Liver (tissue), 9 donors: Measurements from ENCODE around the gene FSTL1. TPM values are rescaled to one million over a fixed set of nuclear protein-coding genes. Genes with fewer than 3 reads are reported as not detected.

Experiments used
- DNase-seq: peaks from one replicate; pipeline ENCODE4 v3.0.0-alpha.2; 2017; ENCODE audit warnings: low spot score
- H3K27ac ChIP-seq, 2 donors: one replicate each; pipeline ENCODE4 v1.7.0; 2013; ENCODE audit warnings: inconsistent platforms in 2 of 2, low read length in 2 of 2, control low read depth in 1 of 2, low read depth in 1 of 2, mild to moderate bottlenecking in 1 of 2
- H3K27me3 ChIP-seq, 4 donors: one replicate each; pipeline versions ENCODE4 v1.6.1 to v1.7.0; 2013; ENCODE audit warnings: low read length in 3 of 4, inconsistent platforms in 1 of 4, mild to moderate bottlenecking in 1 of 4, moderate library complexity in 1 of 4; ENCODE audit not compliant: control insufficient read depth in 4 of 4, insufficient read depth in 4 of 4
- H3K36me3 ChIP-seq, 4 donors: one replicate each; pipeline versions ENCODE4 v1.6.1 to v1.7.0; 2013; ENCODE audit warnings: low read length in 3 of 4, mild to moderate bottlenecking in 3 of 4, low read depth in 1 of 4, moderate library complexity in 1 of 4; ENCODE audit not compliant: control insufficient read depth in 4 of 4, insufficient read depth in 3 of 4
- H3K4me1 ChIP-seq, 4 donors: one replicate each; pipeline versions ENCODE4 v1.6.1 to v1.7.0; 2013; ENCODE audit warnings: low read length in 3 of 4, mild to moderate bottlenecking in 3 of 4, moderate library complexity in 1 of 4; ENCODE audit not compliant: control insufficient read depth in 4 of 4, insufficient read depth in 4 of 4
- H3K4me3 ChIP-seq, 3 donors: one replicate each; pipeline versions ENCODE4 v1.6.1 to v1.7.0; 2013; ENCODE audit warnings: low read length in 3 of 3, control low read depth in 1 of 3, low read depth in 1 of 3, mild to moderate bottlenecking in 1 of 3
- H3K9ac ChIP-seq, 2 donors: one replicate each; pipeline ENCODE4 v1.7.0; 2013; ENCODE audit warnings: low read length in 2 of 2, mild to moderate bottlenecking in 2 of 2, moderate library complexity in 2 of 2, control low read depth in 1 of 2, low read depth in 1 of 2
- H3K9me3 ChIP-seq, 4 donors: one replicate each; pipeline versions ENCODE4 v1.6.1 to v1.7.0; 2013; ENCODE audit warnings: low read length in 3 of 4; ENCODE audit not compliant: control insufficient read depth in 4 of 4
- EGR1 ChIP-seq, 2 donors: IDR thresholded peaks; 2 replicates each; pipeline ENCODE4 v1.6.1; 2016 to 2018; ENCODE audit warnings: antibody characterized with exemption in 2 of 2, low read depth in 2 of 2
- FOXA1 ChIP-seq: IDR thresholded peaks from 2 replicates; pipeline ENCODE4 v1.6.1; 2016; ENCODE audit warnings: antibody characterized with exemption
- FOXA2 ChIP-seq: IDR thresholded peaks from 2 replicates; pipeline ENCODE4 v1.6.1; 2016; ENCODE audit warnings: antibody characterized with exemption
- GABPA ChIP-seq, 2 donors: IDR thresholded peaks in 1 of 2; conservative IDR thresholded peaks in 1 of 2; 2 replicates each; pipeline ENCODE4 v1.6.1; 2016; ENCODE audit warnings: antibody characterized with exemption in 2 of 2, mild to moderate bottlenecking in 1 of 2, moderate library complexity in 1 of 2
- HNF4A ChIP-seq, 2 donors: conservative IDR thresholded peaks; 2 replicates each; pipeline ENCODE4 v1.6.1; 2016; ENCODE audit warnings: antibody characterized with exemption in 2 of 2, mild to moderate bottlenecking in 2 of 2
- HNF4G ChIP-seq: IDR thresholded peaks from 2 replicates; pipeline ENCODE4 v1.6.1; 2016; ENCODE audit warnings: antibody characterized with exemption
- JUND ChIP-seq, 2 donors: IDR thresholded peaks; 2 replicates each; pipeline ENCODE4 v1.6.1; 2016; ENCODE audit warnings: antibody characterized with exemption in 2 of 2
- MAX ChIP-seq: IDR thresholded peaks from 2 replicates; pipeline ENCODE4 v1.6.1; 2016; ENCODE audit warnings: antibody characterized with exemption
- RAD21 ChIP-seq, 2 donors: IDR thresholded peaks; 2 replicates each; pipeline ENCODE4 v1.6.1; 2016; ENCODE audit warnings: antibody characterized with exemption in 2 of 2, mild to moderate bottlenecking in 2 of 2
- REST ChIP-seq: IDR thresholded peaks from 2 replicates; pipeline ENCODE4 v1.6.1; 2016; ENCODE audit warnings: antibody characterized with exemption, mild to moderate bottlenecking
- RXRA ChIP-seq, 2 donors: IDR thresholded peaks; 2 replicates each; pipeline ENCODE4 v1.6.1; 2017 to 2018; ENCODE audit warnings: antibody characterized with exemption in 2 of 2, mild to moderate bottlenecking in 1 of 2
- SP1 ChIP-seq: IDR thresholded peaks from 2 replicates; pipeline ENCODE4 v1.6.1; 2018; ENCODE audit warnings: antibody characterized with exemption, mild to moderate bottlenecking
- TAF1 ChIP-seq: conservative IDR thresholded peaks from 2 replicates; pipeline ENCODE4 v1.6.1; 2016; ENCODE audit warnings: antibody characterized with exemption, mild to moderate bottlenecking
- YY1 ChIP-seq: IDR thresholded peaks from 2 replicates; pipeline ENCODE4 v1.6.1; 2016; ENCODE audit warnings: antibody characterized with exemption, mild to moderate bottlenecking
- WGBS: extraction: QIAGEN DNeasy Blood & Tissue Kit; methylation state at CpG from one replicate; pipeline ENCODE4 v1.1.7; 2013; 5-methylcytosine and 5-hydroxymethylcytosine counted together
- polyA plus RNA-seq, 2 donors: library from polyadenylated mRNA; stranded (reverse) in 1 of 2; unstranded in 1 of 2; fragments of 200-250 nt in 1 of 2; fragments of >200 nt in 1 of 2; fragmentation: Nextera tagmentation in 1 of 2; extraction: Ambion mirVana in 1 of 2; gene quantifications; one replicate each; pipeline versions ENCODE4 v1.2.1 to v1.2.3, GENCODE V29; 2013 to 2015
- total RNA-seq, 2 donors: library from RNA; depleted of rRNA; stranded (reverse); fragments of >200 nt; gene quantifications; one replicate each; pipeline ENCODE4 v1.2.3, GENCODE V29; 2014
- TF ChIP-seq, protein P1 (sequence below): fragments of 150-350 bp; IDR thresholded peaks from 2 replicates; pipeline ENCODE4 v1.5.1; 2017; ENCODE audit warnings: improper control_type of control experiment, low read depth, low read length; ENCODE audit not compliant: missing input control
- donor health status: healthy.
- donor health status: healthy.
- donor health status: healthy.
- donor health status: healthy.
- donor health status: healthy.

FSTL1 gene
- total and polyA plus RNA-seq, 4 donors = 9.6 to 67.5 (median 24.6) TPM

- Histone ChIP-seq H3K4me3 (no peak overlapping the region), H3K27ac (no peak overlapping the region), H3K36me3 (no peaks in the 10 kb centered on the region), H3K9ac (no peak overlapping the region), H3K27me3 (no peaks in the 10 kb centered on the region), H3K9me3 (peaks cover 0 to 3% (median under 1%) of the 10 kb centered on the region in 4 donors), H3K4me1 (peaks cover 4 to 9% (median 8%) of the 10 kb centered on the region in 4 donors)
- 74% methylated on average over 1 of the region's 1 CpG for WGBS
- DNase-seq = no peak
- no peak for TF ChIP-seq FOXA1
- no peak for TF ChIP-seq HNF4A (conservative IDR thresholded peaks at IDR 0.05)
- TF ChIP-seq HNF4G = no peak
- no peak for TF ChIP-seq EGR1 (IDR thresholded peaks at IDR 0.05; ENCODE audit: low read depth in 2 of 2)
- no peak for TF ChIP-seq JUND (IDR thresholded peaks at IDR 0.05)
- TF ChIP-seq RXRA (IDR thresholded peaks at IDR 0.05) = no peak
- TF ChIP-seq MAX = no peak
- no peak for TF ChIP-seq GABPA (IDR thresholded peaks at IDR 0.05 in 1 of 2, conservative IDR thresholded peaks at IDR 0.05 in 1 of 2)
- TF ChIP-seq REST = no peak
- TF ChIP-seq, protein P1, sequence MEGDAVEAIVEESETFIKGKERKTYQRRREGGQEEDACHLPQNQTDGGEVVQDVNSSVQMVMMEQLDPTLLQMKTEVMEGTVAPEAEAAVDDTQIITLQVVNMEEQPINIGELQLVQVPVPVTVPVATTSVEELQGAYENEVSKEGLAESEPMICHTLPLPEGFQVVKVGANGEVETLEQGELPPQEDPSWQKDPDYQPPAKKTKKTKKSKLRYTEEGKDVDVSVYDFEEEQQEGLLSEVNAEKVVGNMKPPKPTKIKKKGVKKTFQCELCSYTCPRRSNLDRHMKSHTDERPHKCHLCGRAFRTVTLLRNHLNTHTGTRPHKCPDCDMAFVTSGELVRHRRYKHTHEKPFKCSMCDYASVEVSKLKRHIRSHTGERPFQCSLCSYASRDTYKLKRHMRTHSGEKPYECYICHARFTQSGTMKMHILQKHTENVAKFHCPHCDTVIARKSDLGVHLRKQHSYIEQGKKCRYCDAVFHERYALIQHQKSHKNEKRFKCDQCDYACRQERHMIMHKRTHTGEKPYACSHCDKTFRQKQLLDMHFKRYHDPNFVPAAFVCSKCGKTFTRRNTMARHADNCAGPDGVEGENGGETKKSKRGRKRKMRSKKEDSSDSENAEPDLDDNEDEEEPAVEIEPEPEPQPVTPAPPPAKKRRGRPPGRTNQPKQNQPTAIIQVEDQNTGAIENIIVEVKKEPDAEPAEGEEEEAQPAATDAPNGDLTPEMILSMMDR = no peak
- no peak for TF ChIP-seq SP1
- no peak for TF ChIP-seq FOXA2
- no peak for TF ChIP-seq YY1
- TF ChIP-seq RAD21 (IDR thresholded peaks at IDR 0.05) = no peak
- TF ChIP-seq TAF1 = no peak
Measured at GRCh38 chr3:120344349-120344748, 106.4 kb downstream of the FSTL1 start.

Other genes starting within 250 kb of the FSTL1 start
- gene GPR156, start 165.8 kb downstream of the FSTL1 start, total RNA-seq = under 1 TPM; 0.09 to 0.17 TPM
- gene GPR156, start 165.8 kb downstream of the FSTL1 start, polyA plus RNA-seq = under 1 TPM in 1 of 2 donors, not detected in 1; 0.02 TPM
- gene LRRC58, start 101.6 kb downstream of the FSTL1 start, total RNA-seq = 10 to 100 TPM; 14.1 to 18.0 TPM
- 1 to 10 TPM; 4.6 to 6.6 TPM for gene LRRC58, start 101.6 kb downstream of the FSTL1 start, polyA plus RNA-seq
- gene NDUFB4, start 145.3 kb upstream of the FSTL1 start, total RNA-seq = 10 to 100 TPM; 28.4 to 29.8 TPM
- gene NDUFB4, start 145.3 kb upstream of the FSTL1 start, polyA plus RNA-seq = 100 to 1,000 TPM; 124 to 269 TPM
- 100 to 1,000 TPM in 1 of 2 donors, 10 to 100 TPM in 1; 83.5 to 326 TPM for gene HGD, start 231.2 kb upstream of the FSTL1 start, total RNA-seq
- gene HGD, start 231.2 kb upstream of the FSTL1 start, polyA plus RNA-seq = 100 to 1,000 TPM; 243 to 250 TPM